SK-N-SH (cell line): ENCODE data around the gene MED31. TPM values are rescaled to one million over a fixed set of nuclear protein-coding genes. Genes with fewer than 3 reads are reported as not detected.

Source experiments
- CTCF ChIA-PET: fragments of 300-600, 350-600 bp; formaldehyde crosslinking; extraction: SDS; loops from one replicate; lab custom pipeline; 2021; lab: Yijun Ruan, JAX
- POLR2A ChIA-PET: fragments of 350-600 bp; sonication (Branson Sonifier 250); formaldehyde crosslinking; extraction: SDS; loops from one replicate; lab custom pipeline; 2020; ENCODE audit warnings: antibody characterized with exemption, inconsistent platforms; lab: Yijun Ruan, JAX
- DNase-seq: peaks from one replicate; pipeline ENCODE4 v3.0.0; 2012
- H2AFZ ChIP-seq: fragments of 200-600 bp; sonication (generic); 2 replicates; pipeline ENCODE4 v1.8.1; 2016; ENCODE audit warnings: antibody characterized with exemption, mild to moderate bottlenecking, low read depth
- H3F3A ChIP-seq: fragments of 200-600 bp; sonication (generic); replicated peaks from 2 replicates; pipeline ENCODE3; 2016; ENCODE audit warnings: antibody characterized with exemption, mild to moderate bottlenecking; ENCODE audit not compliant: insufficient read depth
- H3K27ac ChIP-seq, 2 experiments: fragments of 200-500 bp in 1 of 2; fragments of 200-600 bp in 1 of 2; sonication (Bioruptor generic) in 1 of 2; sonication (generic), shearing (Covaris generic) in 1 of 2; 2 replicates each; pipeline versions ENCODE4 v1.5.1 to v1.6.1; 2014 to 2016; ENCODE audit warnings: low read depth in 2 of 2, inconsistent platforms in 1 of 2, low read length in 1 of 2, mild to moderate bottlenecking in 1 of 2, mixed read lengths in 1 of 2
- H3K27me3 ChIP-seq: fragments of 200-600 bp; sonication (generic), shearing (Covaris generic); 2 replicates; pipeline ENCODE4 v1.6.1; 2016; ENCODE audit warnings: mixed run types; ENCODE audit not compliant: insufficient read depth
- H3K36me3 ChIP-seq, 2 experiments: fragments of 200-500 bp in 1 of 2; fragments of 200-600 bp in 1 of 2; sonication (Bioruptor generic) in 1 of 2; sonication (generic) in 1 of 2; replicated peaks in 1 of 2; 2 replicates each; pipeline versions ENCODE3 to v1.5.1; 2014 to 2016; ENCODE audit warnings: low read length in 1 of 2, mild to moderate bottlenecking in 1 of 2; ENCODE audit not compliant: insufficient read depth in 2 of 2, control insufficient read depth in 1 of 2
- H3K4me1 ChIP-seq, 2 experiments: fragments of 200-500 bp in 1 of 2; fragments of 200-600 bp in 1 of 2; sonication (Bioruptor generic) in 1 of 2; sonication (generic), shearing (Covaris generic) in 1 of 2; 2 replicates each; pipeline versions ENCODE4 v1.5.1 to v1.6.1; 2014 to 2016; ENCODE audit warnings: low read depth in 1 of 2, low read length in 1 of 2, mixed run types in 1 of 2; ENCODE audit not compliant: insufficient read depth in 2 of 2, control insufficient read depth in 1 of 2
- H3K4me2 ChIP-seq: fragments of 200-600 bp; sonication (generic), shearing (Covaris generic); 2 replicates; pipeline ENCODE4 v1.6.1; 2017; ENCODE audit warnings: mixed run types
- H3K4me3 ChIP-seq, 2 experiments: fragments of 200-500 bp in 1 of 2; fragments of 200-600 bp in 1 of 2; sonication (Bioruptor generic) in 1 of 2; sonication (generic), shearing (Covaris generic) in 1 of 2; 2 replicates each; pipeline versions ENCODE4 v1.5.1 to v1.8.1; 2014 to 2016; ENCODE audit warnings: low read depth in 2 of 2, inconsistent platforms in 1 of 2, low read length in 1 of 2, mild to moderate bottlenecking in 1 of 2, mixed read lengths in 1 of 2, moderate library complexity in 1 of 2
- H3K79me2 ChIP-seq: fragments of 200-600 bp; sonication (generic); 2 replicates; pipeline ENCODE4 v1.8.1; 2017; ENCODE audit warnings: mild to moderate bottlenecking; ENCODE audit not compliant: insufficient read depth
- H3K9ac ChIP-seq: fragments of 200-600 bp; sonication (generic); 2 replicates; pipeline ENCODE4 v1.6.1; 2017; ENCODE audit warnings: mixed run types
- H3K9me2 ChIP-seq: fragments of 200-600 bp; sonication (generic); 2 replicates; pipeline ENCODE4 v1.6.1; 2017; ENCODE audit warnings: mixed run types
- H3K9me3 ChIP-seq: fragments of 200-600 bp; sonication (generic); 2 replicates; pipeline ENCODE4 v1.6.1; 2017; ENCODE audit warnings: mixed run types, mild to moderate bottlenecking, moderate library complexity
- H4K20me1 ChIP-seq: fragments of 200-600 bp; sonication (generic); 2 replicates; pipeline ENCODE4 v1.6.1; 2017; ENCODE audit warnings: mild to moderate bottlenecking, mixed run types; ENCODE audit not compliant: insufficient read depth
- ELF1 ChIP-seq: IDR thresholded peaks from 2 replicates; pipeline ENCODE4 v1.4.0; 2012
- EZH2phosphoT487 ChIP-seq: fragments of 200-600 bp; sonication (generic); IDR thresholded peaks from 2 replicates; pipeline ENCODE4 v1.6.1; 2017; ENCODE audit warnings: low read depth, mixed run types, mild to moderate bottlenecking, antibody characterized with exemption, moderate library complexity, borderline replicate concordance
- FOSL2 ChIP-seq: IDR thresholded peaks from 2 replicates; pipeline ENCODE4 v1.4.0; 2012; ENCODE audit warnings: low read depth, mild to moderate bottlenecking, moderate library complexity, borderline replicate concordance
- FOXM1 ChIP-seq: IDR thresholded peaks from 2 replicates; pipeline ENCODE4 v1.4.0; 2012; ENCODE audit warnings: low read depth, mild to moderate bottlenecking
- GATA2 ChIP-seq: sonication (generic); formaldehyde crosslinking; IDR thresholded peaks from 2 replicates; pipeline ENCODE4 v1.5.0; 2020; ENCODE audit warnings: mild to moderate bottlenecking, missing genetic modification reagents
- JUND ChIP-seq: IDR thresholded peaks from 2 replicates; pipeline ENCODE4 v1.4.0; 2012
- MXI1 ChIP-seq: IDR thresholded peaks from 2 replicates; pipeline ENCODE4 v1.6.1; 2012; ENCODE audit warnings: mild to moderate bottlenecking, low read depth, low read length, improper control_type of control experiment
- NFIC ChIP-seq: IDR thresholded peaks from 2 replicates; pipeline ENCODE4 v1.4.0; 2012; ENCODE audit warnings: borderline replicate concordance
- NRF1 ChIP-seq: IDR thresholded peaks from 2 replicates; pipeline ENCODE4 v1.6.1; 2012; ENCODE audit warnings: low read depth, mild to moderate bottlenecking, low read length
- POLR2AphosphoS5 ChIP-seq: IDR thresholded peaks from 2 replicates; pipeline ENCODE4 v1.6.1; 2012; ENCODE audit warnings: low read depth, low read length
- RAD21 ChIP-seq: IDR thresholded peaks from 2 replicates; pipeline ENCODE4 v1.6.1; 2012; ENCODE audit warnings: mild to moderate bottlenecking, low read length
- RXRA ChIP-seq: IDR thresholded peaks from 2 replicates; pipeline ENCODE4 v1.4.0; 2012; ENCODE audit warnings: low read depth, mild to moderate bottlenecking, borderline replicate concordance
- SIN3A ChIP-seq: IDR thresholded peaks from 2 replicates; pipeline ENCODE4 v1.6.1; 2012; ENCODE audit warnings: low read depth, mild to moderate bottlenecking, low read length, moderate library complexity, borderline replicate concordance
- TAF1 ChIP-seq: IDR thresholded peaks from 2 replicates; pipeline ENCODE4 v1.6.1; 2012; ENCODE audit warnings: low read depth, mild to moderate bottlenecking, low read length, moderate library complexity, borderline replicate concordance
- TCF12 ChIP-seq: IDR thresholded peaks from 2 replicates; pipeline ENCODE4 v1.4.0; 2012
- TEAD4 ChIP-seq: IDR thresholded peaks from 2 replicates; pipeline ENCODE4 v1.4.0; 2012; ENCODE audit warnings: mild to moderate bottlenecking, borderline replicate concordance; ENCODE audit not compliant: insufficient read depth
- YY1 ChIP-seq: IDR thresholded peaks from 2 replicates; pipeline ENCODE4 v1.4.0; 2012; ENCODE audit warnings: low read depth, mild to moderate bottlenecking
- WGBS: methylation state at CpG from one replicate; pipeline ENCODE4 v1.1.6; 2017; ENCODE audit warnings: low lambda C conversion rate; 5-methylcytosine and 5-hydroxymethylcytosine counted together
- polyA plus RNA-seq, 3 experiments: library from polyadenylated mRNA; depleted of rRNA; stranded (reverse); fragments of >200 nt; gene quantifications; 2 replicates each; pipeline ENCODE4 v1.2.3, GENCODE V29; 2012
- TF ChIP-seq, protein P1 (sequence below): IDR thresholded peaks from 2 replicates; pipeline ENCODE4 v1.4.0; 2012; ENCODE audit warnings: low read depth, borderline replicate concordance
- TF ChIP-seq, protein P2 (sequence below): IDR thresholded peaks from 2 replicates; pipeline ENCODE4; 2012
- TF ChIP-seq, protein P3 (sequence below): fragments of 150-350 bp; IDR thresholded peaks from 2 replicates; pipeline ENCODE4 v1.6.1; 2017; ENCODE audit warnings: antibody characterized with exemption, low read length, low read depth, borderline replicate concordance
- TF ChIP-seq, protein P4 (sequence below): IDR thresholded peaks from 2 replicates; pipeline ENCODE4 v1.4.0; 2012; ENCODE audit warnings: low read depth, borderline replicate concordance

Gene MED31
- polyA plus RNA-seq, 1 of the 3 experiments (the other 2 are of a cell fraction) = 15.1 TPM

DNA sequence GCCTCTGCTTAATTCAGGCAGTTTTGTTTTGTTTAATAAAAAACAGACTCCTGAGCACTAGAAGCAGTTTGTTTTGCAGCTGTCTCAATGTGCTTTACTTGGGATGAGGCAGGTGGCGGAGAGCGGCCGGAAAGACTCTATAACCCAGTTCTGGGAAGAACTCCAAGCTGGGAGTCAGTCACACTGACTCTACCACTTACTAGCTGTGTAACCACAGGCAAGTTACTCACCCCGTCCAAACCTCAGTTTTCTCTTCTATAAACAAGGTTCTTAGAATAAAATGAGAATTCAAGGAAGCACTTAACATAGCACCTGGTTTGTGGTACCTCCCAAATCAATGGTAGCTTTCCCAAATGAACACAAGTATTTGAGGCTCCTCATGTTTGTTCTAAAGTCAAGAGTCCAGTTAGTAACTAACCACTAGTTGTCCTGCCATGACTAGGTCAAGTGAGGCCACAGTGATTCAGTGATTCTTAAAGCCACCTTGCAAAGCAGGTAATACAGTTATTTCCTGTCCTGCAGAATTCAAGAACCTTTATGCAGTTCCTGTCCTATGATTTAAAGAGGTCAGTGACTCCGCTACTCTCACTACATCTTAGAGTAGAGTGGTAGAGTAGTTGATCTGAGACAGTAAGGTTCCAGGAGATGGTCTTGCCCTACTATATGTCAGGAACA is 7.8 kb downstream of the MED31 start:
- H3K79me2 ChIP-seq = peaks cover 78% of the 10 kb centered on the region
- H4K20me1 ChIP-seq = peaks cover 6% of the 10 kb centered on the region
- no peak for DNase-seq
- CTCF ChIA-PET = no interaction called here
- H3K9me3 ChIP-seq = no peaks in the 10 kb centered on the region
- no peaks in the 10 kb centered on the region for H3K27me3 ChIP-seq
- no peak overlapping the region for H2AFZ ChIP-seq
- H3K36me3 ChIP-seq = peaks cover 56 to 57% of the 10 kb centered on the region in 2 experiments
- no peaks in the 10 kb centered on the region for H3K9me2 ChIP-seq
- H3K4me2 ChIP-seq = no peak overlapping the region
- H3K9ac ChIP-seq = no peak overlapping the region
- POLR2A ChIA-PET = no interaction called here
- 82% methylated on average over 5 of the region's 5 CpGs for WGBS
- peaks cover 30% of the 10 kb centered on the region for H3F3A ChIP-seq
- H3K27ac ChIP-seq = peak overlapping the region in 1 of 2 experiments; percentile 27; a peak in 1 of 4 replicates
- H3K4me1 ChIP-seq = peaks cover 9 to 11% of the 10 kb centered on the region in 2 experiments; a peak in 2 of 4 replicates
- H3K4me3 ChIP-seq = no peak overlapping the region
- TF ChIP-seq, protein P1, sequence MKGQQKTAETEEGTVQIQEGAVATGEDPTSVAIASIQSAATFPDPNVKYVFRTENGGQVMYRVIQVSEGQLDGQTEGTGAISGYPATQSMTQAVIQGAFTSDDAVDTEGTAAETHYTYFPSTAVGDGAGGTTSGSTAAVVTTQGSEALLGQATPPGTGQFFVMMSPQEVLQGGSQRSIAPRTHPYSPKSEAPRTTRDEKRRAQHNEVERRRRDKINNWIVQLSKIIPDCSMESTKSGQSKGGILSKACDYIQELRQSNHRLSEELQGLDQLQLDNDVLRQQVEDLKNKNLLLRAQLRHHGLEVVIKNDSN = no peak
- TF ChIP-seq TCF12 = peak; percentile 19; the same call in 1 of the 2 replicates
- peak; percentile 6; the same call in 1 of the 2 replicates for TF ChIP-seq NFIC
- no peak for TF ChIP-seq NRF1
- TF ChIP-seq, protein P2, sequence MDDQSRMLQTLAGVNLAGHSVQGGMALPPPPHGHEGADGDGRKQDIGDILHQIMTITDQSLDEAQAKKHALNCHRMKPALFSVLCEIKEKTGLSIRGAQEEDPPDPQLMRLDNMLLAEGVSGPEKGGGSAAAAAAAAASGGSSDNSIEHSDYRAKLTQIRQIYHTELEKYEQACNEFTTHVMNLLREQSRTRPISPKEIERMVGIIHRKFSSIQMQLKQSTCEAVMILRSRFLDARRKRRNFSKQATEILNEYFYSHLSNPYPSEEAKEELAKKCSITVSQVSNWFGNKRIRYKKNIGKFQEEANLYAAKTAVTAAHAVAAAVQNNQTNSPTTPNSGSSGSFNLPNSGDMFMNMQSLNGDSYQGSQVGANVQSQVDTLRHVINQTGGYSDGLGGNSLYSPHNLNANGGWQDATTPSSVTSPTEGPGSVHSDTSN = peak; percentile 7; the same call in 1 of the 2 replicates
- TF ChIP-seq FOSL2 = peak; percentile 13; the same call in 1 of the 2 replicates

DNA sequence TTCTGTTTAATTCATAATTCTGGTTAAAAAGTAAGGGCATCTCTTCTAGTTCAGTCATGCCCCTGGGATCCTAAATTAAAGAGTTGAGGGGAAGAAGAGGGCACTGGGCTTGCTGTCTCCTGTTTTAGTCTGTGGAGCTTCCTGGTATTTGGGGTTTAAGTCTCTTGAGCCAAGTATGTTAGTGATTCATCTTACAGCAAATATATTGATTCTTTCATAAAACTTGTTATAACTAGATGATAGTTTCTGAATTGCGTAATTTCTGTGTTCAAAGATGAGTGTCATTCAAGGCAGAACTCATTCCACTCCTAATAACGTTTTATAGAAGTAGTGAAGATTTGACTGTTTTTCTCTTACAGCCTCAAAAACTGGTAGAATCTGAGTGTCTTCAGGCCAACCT is 8.8 kb downstream of the MED31 start:
- Histone ChIP-seq H3F3A (peaks cover 30% of the 10 kb centered on the region), H2AFZ (no peak overlapping the region), H3K4me1 (peaks cover 9 to 14% of the 10 kb centered on the region in 2 experiments; a peak in 2 of 4 replicates), H3K9me3 (no peaks in the 10 kb centered on the region), H3K4me2 (peak overlapping the region; percentile 87), H3K27ac (peak overlapping the region; percentile 6 to 90; a peak in 2 of 4 replicates), H3K79me2 (peaks cover 76% of the 10 kb centered on the region), H4K20me1 (peaks cover 3% of the 10 kb centered on the region; the same call in 1 of the 2 replicates), H3K36me3 (peaks cover 48% of the 10 kb centered on the region in 2 experiments), H3K4me3 (no peak overlapping the region; a peak in 1 of 4 replicates), H3K9ac (0 out of 2 replicates have a peak overlapping the region, but pooled peaks have one; percentile 87), H3K27me3 (no peaks in the 10 kb centered on the region), H3K9me2 (no peaks in the 10 kb centered on the region)
- WGBS = 74% methylated on average over 2 of the region's 2 CpGs
- ChIA-PET CTCF (interaction anchor here (1.6 to 2.0 kb wide), 2 partner anchors 9 to 24 kb away, joined by 4 read pairs; partner anchors contain the start of genes C17orf100 and MED31), POLR2A (interaction anchor here (0.8 kb wide), 1 partner anchor 390 kb away, joined by 3 read pairs; no protein-coding TSS in a partner anchor)
- no peak for DNase-seq
- TF ChIP-seq TEAD4 = no peak
- TF ChIP-seq GATA2 (CRISPR knock-in tag) = no peak
- TF ChIP-seq ELF1 = no peak
- TF ChIP-seq JUND = no peak
- TF ChIP-seq RAD21 = no peak
- TF ChIP-seq POLR2AphosphoS5 = no peak
- no peak for TF ChIP-seq TAF1
- TF ChIP-seq SIN3A = no peak
- TF ChIP-seq YY1 = no peak
- no peak for TF ChIP-seq NRF1
- TF ChIP-seq, protein P3, sequence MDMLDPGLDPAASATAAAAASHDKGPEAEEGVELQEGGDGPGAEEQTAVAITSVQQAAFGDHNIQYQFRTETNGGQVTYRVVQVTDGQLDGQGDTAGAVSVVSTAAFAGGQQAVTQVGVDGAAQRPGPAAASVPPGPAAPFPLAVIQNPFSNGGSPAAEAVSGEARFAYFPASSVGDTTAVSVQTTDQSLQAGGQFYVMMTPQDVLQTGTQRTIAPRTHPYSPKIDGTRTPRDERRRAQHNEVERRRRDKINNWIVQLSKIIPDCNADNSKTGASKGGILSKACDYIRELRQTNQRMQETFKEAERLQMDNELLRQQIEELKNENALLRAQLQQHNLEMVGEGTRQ = no peak
- no peak for TF ChIP-seq MXI1
- no peak for TF ChIP-seq FOSL2
- no peak for TF ChIP-seq RXRA
- TF ChIP-seq, protein P4, sequence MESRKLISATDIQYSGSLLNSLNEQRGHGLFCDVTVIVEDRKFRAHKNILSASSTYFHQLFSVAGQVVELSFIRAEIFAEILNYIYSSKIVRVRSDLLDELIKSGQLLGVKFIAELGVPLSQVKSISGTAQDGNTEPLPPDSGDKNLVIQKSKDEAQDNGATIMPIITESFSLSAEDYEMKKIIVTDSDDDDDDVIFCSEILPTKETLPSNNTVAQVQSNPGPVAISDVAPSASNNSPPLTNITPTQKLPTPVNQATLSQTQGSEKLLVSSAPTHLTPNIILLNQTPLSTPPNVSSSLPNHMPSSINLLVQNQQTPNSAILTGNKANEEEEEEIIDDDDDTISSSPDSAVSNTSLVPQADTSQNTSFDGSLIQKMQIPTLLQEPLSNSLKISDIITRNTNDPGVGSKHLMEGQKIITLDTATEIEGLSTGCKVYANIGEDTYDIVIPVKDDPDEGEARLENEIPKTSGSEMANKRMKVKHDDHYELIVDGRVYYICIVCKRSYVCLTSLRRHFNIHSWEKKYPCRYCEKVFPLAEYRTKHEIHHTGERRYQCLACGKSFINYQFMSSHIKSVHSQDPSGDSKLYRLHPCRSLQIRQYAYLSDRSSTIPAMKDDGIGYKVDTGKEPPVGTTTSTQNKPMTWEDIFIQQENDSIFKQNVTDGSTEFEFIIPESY = no peak
- TF ChIP-seq, protein P2 = no peak
- no peak for TF ChIP-seq EZH2phosphoT487
- TF ChIP-seq FOXM1 = no peak
